HepG2 (cell line): ENCODE measurements around the gene PRKCZ. TPM values are rescaled to one million over a fixed set of nuclear protein-coding genes. Genes with fewer than 3 reads are reported as not detected.

ENCODE experiments used
- CBFB ChIP-seq: sonication (generic); formaldehyde crosslinking; IDR thresholded peaks from 2 replicates; pipeline ENCODE4 v1.4.0; 2020; ENCODE audit warnings: missing genetic modification reagents
- CENPT ChIP-seq: sonication (generic); formaldehyde crosslinking; IDR thresholded peaks from 2 replicates; pipeline ENCODE4 v1.8.0; 2022; ENCODE audit warnings: low read depth, mild to moderate bottlenecking, moderate library complexity, missing genetic modification reagents
- CSRNP2 ChIP-seq: sonication (generic); formaldehyde crosslinking; conservative IDR thresholded peaks from 2 replicates; pipeline ENCODE4 v1.8.0; 2022; ENCODE audit warnings: low read depth, missing genetic modification reagents
- CTCF ChIP-seq: sonication (generic); formaldehyde crosslinking; IDR thresholded peaks from 2 replicates; pipeline ENCODE4 v1.5.0; 2020; ENCODE audit warnings: mild to moderate bottlenecking, missing genetic modification reagents, moderate library complexity
- FOXJ3 ChIP-seq: sonication (generic); formaldehyde crosslinking; IDR thresholded peaks from 2 replicates; pipeline ENCODE4 v1.4.0; 2020; ENCODE audit warnings: missing genetic modification reagents, mild to moderate bottlenecking, borderline replicate concordance
- LBX2 ChIP-seq: sonication (generic); formaldehyde crosslinking; IDR thresholded peaks from 2 replicates; pipeline ENCODE4 v1.5.0; 2020; ENCODE audit warnings: missing genetic modification reagents, mild to moderate bottlenecking, borderline replicate concordance
- RELA ChIP-seq: sonication (generic); formaldehyde crosslinking; IDR thresholded peaks from 2 replicates; pipeline ENCODE4 v1.4.0; 2020; ENCODE audit warnings: missing genetic modification reagents
- ZMYM2 ChIP-seq: sonication (generic); formaldehyde crosslinking; IDR thresholded peaks from 2 replicates; pipeline ENCODE4 v1.8.0; 2022; ENCODE audit warnings: mild to moderate bottlenecking, missing genetic modification reagents
- ZNF274 ChIP-seq: sonication (generic); formaldehyde crosslinking; IDR thresholded peaks from 2 replicates; pipeline ENCODE4 v1.5.1; 2020; ENCODE audit warnings: mild to moderate bottlenecking, missing genetic modification reagents
- ZNF333 ChIP-seq: sonication (generic); formaldehyde crosslinking; IDR thresholded peaks from 2 replicates; pipeline ENCODE4 v1.4.0; 2020; ENCODE audit warnings: mild to moderate bottlenecking, missing genetic modification reagents, borderline replicate concordance
- ZNF362 ChIP-seq: sonication (generic); formaldehyde crosslinking; IDR thresholded peaks from 2 replicates; pipeline ENCODE4 v1.4.0; 2020; ENCODE audit warnings: missing genetic modification reagents, mild to moderate bottlenecking, borderline replicate concordance
- ZNF432 ChIP-seq: sonication (generic); formaldehyde crosslinking; IDR thresholded peaks from 2 replicates; pipeline ENCODE4 v1.5.0; 2020; ENCODE audit warnings: missing genetic modification reagents, mild to moderate bottlenecking, borderline replicate concordance
- ZNF468 ChIP-seq: sonication (generic); formaldehyde crosslinking; IDR thresholded peaks from 2 replicates; pipeline ENCODE4 v1.8.0; 2022; ENCODE audit warnings: mild to moderate bottlenecking, moderate library complexity, missing genetic modification reagents
- ZNF562 ChIP-seq: sonication (generic); formaldehyde crosslinking; IDR thresholded peaks from 2 replicates; pipeline ENCODE4 v1.8.0; 2022; ENCODE audit warnings: missing genetic modification reagents, borderline replicate concordance
- ZNF740 ChIP-seq: sonication (generic); formaldehyde crosslinking; IDR thresholded peaks from 2 replicates; pipeline ENCODE4 v1.4.0; 2020; ENCODE audit warnings: missing genetic modification reagents
- ZSCAN20 ChIP-seq: sonication (generic); formaldehyde crosslinking; IDR thresholded peaks from 2 replicates; pipeline ENCODE4 v1.4.0; 2020; ENCODE audit warnings: missing genetic modification reagents, mild to moderate bottlenecking, borderline replicate concordance
- ZSCAN21 ChIP-seq: sonication (generic); formaldehyde crosslinking; IDR thresholded peaks from 2 replicates; pipeline ENCODE4 v1.8.0; 2022; ENCODE audit warnings: mild to moderate bottlenecking, missing genetic modification reagents, moderate library complexity, borderline replicate concordance
- ZSCAN25 ChIP-seq: sonication (generic); formaldehyde crosslinking; IDR thresholded peaks from 2 replicates; pipeline ENCODE4 v1.8.0; 2022; ENCODE audit warnings: mild to moderate bottlenecking, missing genetic modification reagents
- polyA plus RNA-seq, 8 experiments: library from polyadenylated mRNA; depleted of rRNA in 3 of 8; stranded (reverse) in 7 of 8; unstranded in 1 of 8; fragments of >200 nt; fragmentation: Illumina TruSeq in 4 of 8; extraction: Trizol in 4 of 8; gene quantifications; 2 replicates each; pipeline versions ENCODE4 v1.2.1 to v1.2.3, GENCODE V29; 2011 to 2016; ENCODE audit warnings: low read depth in 4 of 8, missing spikeins in 1 of 8, mixed read lengths in 1 of 8; ENCODE audit not compliant: insufficient read depth in 1 of 8
- total RNA-seq, 5 experiments: library from RNA; depleted of rRNA; stranded (reverse); fragments of >200 nt; fragmentation: Illumina TruSeq; extraction: Trizol; gene quantifications; 2 replicates each; pipeline ENCODE4 v1.2.3, GENCODE V29; 2016; ENCODE audit warnings: low read depth in 1 of 5
- TF ChIP-seq, protein P1 (sequence below): sonication (generic); formaldehyde crosslinking; IDR thresholded peaks from 2 replicates; pipeline ENCODE4 v1.4.0; 2020; ENCODE audit warnings: missing genetic modification reagents, borderline replicate concordance

Gene PRKCZ
- total and polyA plus RNA-seq, 2 of the 13 experiments (the other 11 are each of a cell fraction or from before 2014, with no cell fraction given): 34.7 to 85.2 TPM

- TF ChIP-seq ZSCAN21 (CRISPR knock-in tag): 0 out of 2 replicates have a peak, but pooled peaks have one; percentile 61
- TF ChIP-seq ZNF362 (CRISPR knock-in tag): no peak
- TF ChIP-seq, protein P1, sequence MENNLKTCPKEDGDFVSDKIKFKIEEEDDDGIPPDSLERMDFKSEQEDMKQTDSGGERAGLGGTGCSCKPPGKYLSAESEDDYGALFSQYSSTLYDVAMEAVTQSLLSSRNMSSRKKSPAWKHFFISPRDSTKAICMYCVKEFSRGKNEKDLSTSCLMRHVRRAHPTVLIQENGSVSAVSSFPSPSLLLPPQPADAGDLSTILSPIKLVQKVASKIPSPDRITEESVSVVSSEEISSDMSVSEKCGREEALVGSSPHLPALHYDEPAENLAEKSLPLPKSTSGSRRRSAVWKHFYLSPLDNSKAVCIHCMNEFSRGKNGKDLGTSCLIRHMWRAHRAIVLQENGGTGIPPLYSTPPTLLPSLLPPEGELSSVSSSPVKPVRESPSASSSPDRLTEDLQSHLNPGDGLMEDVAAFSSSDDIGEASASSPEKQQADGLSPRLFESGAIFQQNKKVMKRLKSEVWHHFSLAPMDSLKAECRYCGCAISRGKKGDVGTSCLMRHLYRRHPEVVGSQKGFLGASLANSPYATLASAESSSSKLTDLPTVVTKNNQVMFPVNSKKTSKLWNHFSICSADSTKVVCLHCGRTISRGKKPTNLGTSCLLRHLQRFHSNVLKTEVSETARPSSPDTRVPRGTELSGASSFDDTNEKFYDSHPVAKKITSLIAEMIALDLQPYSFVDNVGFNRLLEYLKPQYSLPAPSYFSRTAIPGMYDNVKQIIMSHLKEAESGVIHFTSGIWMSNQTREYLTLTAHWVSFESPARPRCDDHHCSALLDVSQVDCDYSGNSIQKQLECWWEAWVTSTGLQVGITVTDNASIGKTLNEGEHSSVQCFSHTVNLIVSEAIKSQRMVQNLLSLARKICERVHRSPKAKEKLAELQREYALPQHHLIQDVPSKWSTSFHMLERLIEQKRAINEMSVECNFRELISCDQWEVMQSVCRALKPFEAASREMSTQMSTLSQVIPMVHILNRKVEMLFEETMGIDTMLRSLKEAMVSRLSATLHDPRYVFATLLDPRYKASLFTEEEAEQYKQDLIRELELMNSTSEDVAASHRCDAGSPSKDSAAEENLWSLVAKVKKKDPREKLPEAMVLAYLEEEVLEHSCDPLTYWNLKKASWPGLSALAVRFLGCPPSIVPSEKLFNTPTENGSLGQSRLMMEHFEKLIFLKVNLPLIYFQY (CRISPR knock-in tag): peak; percentile 76; the same call in 1 of the 2 replicates
- TF ChIP-seq LBX2: no peak
- TF ChIP-seq ZNF333: no peak
- no peak for TF ChIP-seq ZMYM2 (CRISPR knock-in tag)
- no peak for TF ChIP-seq ZNF740 (CRISPR knock-in tag)
- peak; percentile 99 for TF ChIP-seq CTCF (CRISPR knock-in tag)
- no peak for TF ChIP-seq CENPT (CRISPR knock-in tag)
- 0 out of 2 replicates have a peak, but pooled peaks have one; percentile 38 for TF ChIP-seq RELA
- peak; percentile 43; the same call in 1 of the 2 replicates for TF ChIP-seq CBFB (CRISPR knock-in tag)
- TF ChIP-seq ZNF274 (CRISPR knock-in tag): 0 out of 2 replicates have a peak, but pooled peaks have one; percentile 69
- peak; percentile 55; the same call in 1 of the 2 replicates for TF ChIP-seq FOXJ3
- no peak for TF ChIP-seq ZNF468
- no peak for TF ChIP-seq ZNF562
- no peak for TF ChIP-seq ZSCAN25 (CRISPR knock-in tag)
- no peak for TF ChIP-seq ZNF432 (CRISPR knock-in tag)
- TF ChIP-seq CSRNP2 (CRISPR knock-in tag): no peak
- 0 out of 2 replicates have a peak, but pooled peaks have one; percentile 74 for TF ChIP-seq ZSCAN20
Measured at GRCh38 chr1:2194898-2195673, 144.9 kb downstream of the PRKCZ start (continued).
